HK-2 (cell line): ENCODE data around the gene CST4.
"Not testable (repeated sequence)": the region's sequence is repeated elsewhere in the genome, so short reads cannot be mapped to it uniquely, and the experiment has no call there.

Experiments
- DNase-seq: peaks from one replicate; pipeline ENCODE4 v3.0.0-alpha.2; 2018; ENCODE audit not compliant: unreplicated experiment

The CST4 gene, protein sequence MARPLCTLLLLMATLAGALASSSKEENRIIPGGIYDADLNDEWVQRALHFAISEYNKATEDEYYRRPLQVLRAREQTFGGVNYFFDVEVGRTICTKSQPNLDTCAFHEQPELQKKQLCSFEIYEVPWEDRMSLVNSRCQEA

DNA sequence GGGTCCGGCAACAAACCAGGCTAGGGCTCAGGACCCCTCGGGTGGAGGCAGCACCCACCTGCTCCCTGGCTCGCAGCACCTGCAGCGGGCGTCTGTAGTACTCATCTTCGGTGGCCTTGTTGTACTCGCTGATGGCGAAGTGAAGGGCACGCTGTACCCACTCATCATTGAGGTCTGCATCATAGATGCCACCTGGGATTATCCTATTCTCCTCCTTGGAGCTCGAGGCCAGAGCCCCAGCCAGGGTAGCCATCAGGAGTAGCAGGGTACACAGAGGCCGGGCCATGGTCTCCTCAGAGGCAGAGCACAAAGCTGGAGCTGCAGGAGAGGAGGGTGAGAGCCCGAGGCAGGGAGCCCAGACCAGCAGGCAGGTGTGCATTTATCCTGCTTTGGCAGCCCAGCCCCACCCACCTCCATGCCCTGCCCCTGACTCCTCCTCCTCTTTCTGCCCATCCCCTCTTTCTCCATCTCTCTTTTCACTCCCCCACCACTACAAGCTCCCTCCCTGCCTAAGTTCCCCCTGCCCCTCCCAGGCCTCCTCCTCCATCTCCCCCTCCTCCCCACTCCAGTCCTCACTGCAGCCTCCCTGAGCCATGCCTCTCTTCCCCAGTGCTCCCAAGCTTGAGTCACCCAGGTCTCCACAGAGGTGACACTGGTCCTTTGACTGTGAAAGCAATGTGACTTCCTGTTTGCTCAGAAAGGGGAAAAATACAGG, at the start of gene CST4:
CST4 (minus strand) TSS at position 355 of the 715 bp plus-strand sequence; CDS start at position 286, 69 bp downstream.
- DNase-seq: not testable (repeated sequence)

- DNase-seq: not testable (repeated sequence)
Observed at GRCh38 chr20:23735391-23735790, 46.6 kb upstream of the CST4 start.

- DNase-seq: not testable (repeated sequence)
Observed at GRCh38 chr20:23734949-23735348, 46.1 kb upstream of the CST4 start.

GRCh38 chr20:23734440-23734839, 45.6 kb upstream of the CST4 start:
- DNase-seq: not testable (repeated sequence)

- DNase-seq: no peak
Observed at GRCh38 chr20:23727016-23727415, 38.2 kb upstream of the CST4 start.

- DNase-seq: no peak
Observed at GRCh38 chr20:23725102-23725501, 36.3 kb upstream of the CST4 start.

DNA sequence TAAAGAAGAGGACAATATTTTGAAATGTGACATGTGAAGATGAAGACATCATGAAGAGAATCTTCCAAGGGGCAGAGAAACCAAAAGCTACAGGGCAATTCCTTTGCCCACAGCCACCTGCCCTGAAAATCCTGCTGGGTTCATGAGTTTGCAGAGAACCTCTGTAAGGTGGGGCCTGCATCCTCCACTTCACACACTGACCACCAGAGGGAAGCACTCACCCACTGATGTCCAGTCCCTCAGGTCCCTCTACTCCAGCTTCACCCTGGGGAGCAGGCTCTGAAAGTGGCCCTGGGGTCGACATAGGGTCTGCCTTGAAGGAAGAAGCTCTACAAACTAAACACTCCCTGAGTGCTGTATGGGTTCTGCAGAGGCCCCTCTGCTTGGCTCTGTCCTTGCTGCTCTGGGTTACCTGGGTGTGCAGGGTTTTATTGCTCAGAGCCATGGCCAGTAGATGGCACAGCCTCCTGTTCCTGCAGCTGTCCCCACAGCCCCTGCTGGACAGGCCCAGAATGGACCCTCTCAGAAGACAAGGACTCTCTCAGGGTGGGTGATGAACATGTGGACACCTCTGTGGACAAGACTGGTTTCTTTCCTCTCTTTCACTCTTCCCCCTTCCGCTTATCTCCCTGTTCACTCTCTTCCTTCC, 34.9 kb upstream of the CST4 start:
- peak; percentile 30 for DNase-seq

GRCh38 chr20:23722851-23723250, 34.0 kb upstream of the CST4 start:
- not testable (repeated sequence) for DNase-seq

DNA sequence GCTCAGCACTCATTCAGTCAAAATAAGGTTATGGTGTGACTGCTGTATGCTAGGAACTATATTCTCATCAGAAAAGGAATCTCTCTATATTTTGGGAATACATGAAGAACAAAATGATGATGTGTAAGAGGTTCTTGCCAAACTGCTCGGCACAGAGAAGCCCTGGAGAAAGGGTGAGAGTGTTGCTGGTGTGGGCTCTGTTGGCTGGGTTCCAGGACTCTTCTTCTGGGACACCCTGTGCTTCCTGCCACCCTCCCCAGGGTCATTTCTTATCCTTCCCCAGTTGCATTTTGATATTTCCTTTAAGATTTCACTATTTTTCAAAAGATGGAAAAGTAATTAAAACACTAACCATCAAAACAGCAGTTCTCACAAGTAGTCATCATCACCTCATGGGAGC, 33.1 kb upstream of the CST4 start:
- DNase-seq: no peak

DNA sequence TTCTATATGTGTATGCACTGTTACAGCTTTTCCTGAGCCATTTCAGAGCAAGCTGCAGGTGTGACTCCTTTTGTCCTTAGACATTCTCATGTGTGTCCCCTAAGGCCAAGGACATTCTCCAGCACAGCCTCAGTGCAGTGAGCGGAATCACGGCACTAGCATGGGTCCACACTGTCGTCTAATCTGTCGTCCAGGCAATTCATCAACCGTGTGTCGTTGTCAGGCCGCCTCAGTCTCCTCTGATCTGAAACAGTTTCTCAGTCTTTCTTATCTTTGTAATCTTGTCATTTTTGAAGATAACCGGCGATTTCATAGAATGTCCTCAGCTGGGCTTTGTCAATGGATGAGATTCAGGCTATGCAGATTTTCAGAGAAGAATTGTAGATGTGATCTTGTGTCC, 30.5 kb upstream of the CST4 start:
- not testable (repeated sequence) for DNase-seq

- not testable (repeated sequence) for DNase-seq
Observed at GRCh38 chr20:23711778-23712177, 22.9 kb upstream of the CST4 start.

- DNase-seq: no peak
Observed at GRCh38 chr20:23710771-23711170, 21.9 kb upstream of the CST4 start.

DNA sequence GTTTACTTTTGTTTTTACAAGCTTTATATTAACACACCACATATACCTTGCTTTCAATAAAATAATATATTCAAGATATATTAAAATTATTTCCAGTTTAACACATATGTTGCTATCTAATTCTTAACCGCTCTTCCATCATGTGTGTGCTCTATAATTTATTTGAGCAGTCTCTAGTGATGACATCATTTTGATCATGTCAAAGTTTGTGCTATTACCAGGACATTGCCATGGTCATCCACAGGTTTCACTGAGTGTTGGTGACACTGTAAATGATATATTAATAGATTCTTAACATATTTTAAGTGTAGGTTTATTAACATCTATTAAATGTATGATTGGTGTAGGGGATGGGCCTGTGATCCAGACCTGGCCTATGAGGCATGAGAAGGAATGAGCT, 17.1 kb upstream of the CST4 start:
- no peak for DNase-seq

GRCh38 chr20:23702021-23702420, 13.2 kb upstream of the CST4 start:
- DNase-seq: no peak

DNA sequence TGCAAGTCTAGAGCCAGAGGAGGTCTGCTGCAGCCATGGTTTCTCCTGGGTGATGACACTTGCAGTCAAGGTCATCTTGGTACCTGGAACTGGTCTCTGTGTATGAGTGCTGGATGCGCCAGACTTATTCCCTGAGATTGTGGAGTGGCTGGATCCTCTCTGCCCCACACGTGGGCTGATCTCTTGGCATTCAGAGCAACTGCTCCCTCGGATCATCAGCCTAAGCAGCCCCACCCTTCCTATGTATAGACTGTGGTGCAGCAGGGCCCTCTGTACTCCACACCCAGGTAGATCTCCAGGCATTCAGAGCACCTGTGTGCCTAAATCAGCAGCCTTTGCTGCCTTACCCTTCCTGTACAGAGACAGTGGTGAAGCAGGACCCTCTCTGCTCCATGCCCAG, 12.1 kb upstream of the CST4 start:
- no peak for DNase-seq

- no peak for DNase-seq
Observed at GRCh38 chr20:23697947-23698346, 9.1 kb upstream of the CST4 start.

GRCh38 chr20:23695068-23695395, 6.2 kb upstream of the CST4 start:
- not testable (repeated sequence) for DNase-seq

DNA sequence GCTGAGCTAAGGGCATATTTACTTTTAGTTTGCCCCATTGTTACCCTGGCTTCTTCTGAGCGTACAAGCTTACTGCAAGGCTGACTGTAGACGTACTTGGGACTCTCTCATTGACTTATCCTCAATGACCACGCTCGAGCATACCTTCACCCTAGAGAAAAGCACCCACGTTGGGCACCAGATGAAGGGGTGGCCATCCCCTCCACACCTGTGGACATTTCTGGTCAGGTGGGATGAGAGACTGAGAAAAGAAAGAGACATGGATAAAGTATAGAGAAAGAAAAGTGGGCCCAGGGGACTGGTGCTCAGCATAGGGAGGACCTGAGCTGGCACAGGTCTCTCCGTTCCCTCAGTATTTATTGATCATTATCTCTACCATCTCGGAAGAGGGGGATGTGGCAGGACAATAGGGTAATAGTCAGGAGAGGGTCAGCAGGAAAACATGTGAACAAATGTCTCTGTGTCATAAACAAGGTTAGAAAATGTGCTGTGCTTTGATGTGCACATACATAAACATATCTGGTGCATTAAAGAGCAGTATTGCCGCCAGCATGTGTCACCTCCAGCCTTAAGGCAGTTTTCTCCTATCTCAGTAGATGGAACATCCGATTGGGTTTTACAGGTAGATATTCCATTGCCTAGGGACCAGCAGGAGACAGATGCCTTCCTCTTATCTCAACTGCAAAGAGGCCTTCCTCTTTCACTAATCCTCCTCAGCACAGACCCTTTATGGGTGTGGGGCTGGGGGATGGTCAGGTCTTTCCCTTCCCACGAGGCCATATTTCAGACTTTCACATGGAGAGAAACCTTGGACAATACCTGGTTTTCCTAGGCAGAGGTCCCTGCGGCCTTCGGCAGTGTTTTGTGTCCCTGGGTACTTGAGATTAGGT, 5.6 kb upstream of the CST4 start:
- DNase-seq: not testable (repeated sequence)

DNA sequence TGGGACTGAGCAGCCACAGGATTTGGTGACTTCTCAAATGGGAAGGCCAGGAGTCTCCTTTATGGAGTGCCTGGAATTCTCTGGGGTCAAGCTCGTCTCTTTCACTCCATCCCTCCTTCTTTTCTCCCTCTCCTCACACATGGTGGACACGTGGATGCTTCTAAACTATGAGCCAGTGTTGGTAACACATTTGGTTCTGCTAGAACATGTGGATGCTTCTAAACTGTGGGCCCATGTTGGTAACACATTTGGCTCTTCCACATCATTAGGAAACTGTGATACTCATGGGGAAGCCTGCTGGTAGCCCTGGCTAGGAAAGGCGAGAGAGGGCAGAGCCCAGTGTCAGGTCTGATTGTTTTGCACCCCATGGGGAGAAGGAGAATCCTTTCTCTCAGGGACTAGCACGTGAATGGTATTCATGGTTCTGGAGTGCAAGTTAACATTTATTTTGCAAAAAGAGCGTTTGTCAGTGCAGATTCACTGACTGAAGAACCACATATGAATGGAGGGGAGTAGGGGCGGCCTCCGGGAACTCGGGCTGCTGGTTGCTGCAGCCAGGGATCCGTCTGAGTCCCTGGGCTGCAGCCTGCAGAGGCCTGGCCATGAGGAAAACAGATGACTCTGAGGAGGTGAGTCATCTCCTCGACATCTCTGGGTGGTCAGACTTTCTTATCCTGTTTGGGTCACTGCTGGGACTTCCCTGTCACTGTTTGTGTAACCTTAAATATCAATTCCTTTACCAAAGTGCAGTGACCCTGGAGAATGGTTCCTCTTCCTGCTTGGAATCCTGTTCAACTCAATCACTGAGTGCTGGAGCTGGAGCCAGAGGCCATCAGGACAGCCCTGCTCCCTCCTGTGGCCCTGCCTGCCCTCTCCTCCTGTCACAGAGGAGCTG, 4.1 kb upstream of the CST4 start:
- DNase-seq: peak; percentile 23

DNA sequence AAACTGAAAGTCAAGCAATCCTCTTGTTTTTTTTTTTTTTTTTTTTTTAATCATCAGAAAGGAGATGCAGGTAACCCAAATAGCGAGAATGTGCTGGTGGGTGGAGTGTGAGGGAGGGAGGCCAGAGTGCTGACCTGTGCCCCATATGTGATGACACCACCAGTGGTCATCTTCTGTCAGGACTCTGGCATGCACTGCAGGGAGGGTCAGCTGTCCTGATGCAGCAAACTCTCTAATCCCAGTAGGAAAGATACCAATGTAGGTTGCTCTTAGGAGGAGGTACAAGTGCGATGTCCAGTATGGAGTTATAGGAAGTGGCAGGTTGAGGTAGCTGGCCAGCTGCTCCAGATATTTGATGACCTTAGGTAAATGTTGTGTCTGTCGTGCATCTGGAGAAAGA, 2.8 kb upstream of the CST4 start:
- no peak for DNase-seq

DNA sequence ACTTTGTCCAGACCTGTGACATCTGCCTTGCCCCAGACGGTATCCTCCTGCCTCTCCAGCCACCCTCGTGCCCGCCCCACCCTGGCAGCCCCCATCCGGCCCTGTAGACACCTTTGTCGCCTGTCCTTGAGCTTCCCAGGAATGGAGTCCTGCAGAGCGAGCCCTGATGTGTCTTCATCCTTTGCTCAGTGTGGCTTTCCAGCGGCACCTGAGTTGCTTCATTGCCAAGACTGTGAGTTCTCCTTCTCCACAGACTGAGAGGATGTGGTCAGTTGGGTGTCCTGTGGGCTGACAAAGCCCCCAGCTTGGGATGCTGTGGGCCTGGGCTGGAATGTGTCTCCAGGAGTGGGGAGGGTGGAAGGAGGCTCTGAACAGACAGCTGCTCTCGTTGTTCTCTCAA, 1.7 kb upstream of the CST4 start:
- no peak for DNase-seq
